AG04450 (cell line): ENCODE results near the gene RNASE8. TPM values are rescaled to one million over a fixed set of nuclear protein-coding genes. Genes with fewer than 3 reads are reported as not detected.
A peak's percentile ranks its signal among the peaks of the same experiment; 100 is the strongest.

Experiments
- CTCF ChIA-PET: fragments of 300-600, 350-600 bp; formaldehyde crosslinking; extraction: SDS; loops from one replicate; lab custom pipeline; 2022; ENCODE audit warnings: antibody characterized with exemption, inconsistent platforms; lab: Charles Lee
- POLR2A ChIA-PET: fragments of 350-600 bp; formaldehyde crosslinking; extraction: SDS; loops from one replicate; lab custom pipeline; 2021; ENCODE audit warnings: antibody characterized with exemption, inconsistent platforms; lab: Yijun Ruan, JAX
- DNase-seq: peaks from one replicate; pipeline ENCODE4 v3.0.0-alpha.2; 2011; ENCODE audit warnings: low read depth, low spot score
- H3K27ac ChIP-seq: one replicate; pipeline ENCODE4 v1.5.1; 2012; ENCODE audit warnings: low read depth, low read length, control low read depth
- H3K27me3 ChIP-seq: one replicate; pipeline ENCODE4 v1.6.0; 2012; ENCODE audit warnings: low read length; ENCODE audit not compliant: control insufficient read depth, insufficient read depth
- H3K4me3 ChIP-seq: 2 replicates; pipeline ENCODE4 v1.5.1; 2011; ENCODE audit warnings: mild to moderate bottlenecking, low read depth, low read length, control low read depth
- H3K9me3 ChIP-seq: 2 replicates; pipeline ENCODE4 v1.5.1; 2012; ENCODE audit warnings: low read length; ENCODE audit not compliant: control insufficient read depth, insufficient read depth
- CTCF ChIP-seq: IDR thresholded peaks from 2 replicates; pipeline ENCODE4 v1.5.1; 2011; ENCODE audit warnings: low read depth, low read length, control low read depth, inconsistent platforms
- polyA plus RNA-seq: library from polyadenylated mRNA; depleted of rRNA; stranded (reverse); fragments of >200 nt; gene quantifications from 2 replicates; pipeline ENCODE4 v1.2.3, GENCODE V29; 2011

Gene RNASE8
- polyA plus RNA-seq, 1 experiment, result not detected

DNA sequence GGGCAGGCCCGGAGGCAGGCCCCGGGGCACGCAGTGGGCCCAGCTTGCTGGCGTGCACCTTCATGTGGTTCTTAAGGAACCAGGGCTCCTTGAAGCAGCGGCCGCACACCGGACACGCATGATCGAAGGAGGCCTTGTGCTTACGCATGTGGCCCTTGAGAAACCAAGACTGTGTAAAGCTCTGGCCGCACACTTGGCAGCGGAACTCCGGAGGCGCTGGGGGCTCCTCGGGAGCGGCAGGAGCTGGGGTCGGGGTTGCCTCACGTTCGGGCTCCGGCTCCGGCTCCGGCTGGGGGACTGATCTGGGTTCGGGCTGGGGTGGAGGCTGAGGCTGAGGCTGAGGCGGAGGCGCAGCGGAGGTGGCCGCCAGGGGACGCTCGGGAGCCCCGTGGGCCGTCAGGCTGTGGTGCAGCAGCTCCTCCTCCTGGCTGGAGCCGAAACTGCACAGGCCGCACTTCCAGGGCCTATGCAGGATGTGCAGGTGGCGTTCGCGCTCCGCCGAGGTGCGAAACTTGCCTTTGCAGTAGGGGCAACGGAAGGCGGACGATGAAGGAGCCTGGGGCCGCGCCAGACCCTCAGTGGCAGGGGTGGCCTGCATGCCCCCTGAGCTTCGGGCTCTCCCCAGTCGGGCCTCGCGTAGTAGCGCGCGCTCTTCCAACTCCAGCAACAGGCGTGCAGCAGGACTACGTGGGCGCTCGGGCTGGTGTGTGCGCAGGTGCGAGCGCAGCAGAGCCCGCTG lies 34.8 kb downstream of the RNASE8 start:
- DNase-seq, result no peak

DNA sequence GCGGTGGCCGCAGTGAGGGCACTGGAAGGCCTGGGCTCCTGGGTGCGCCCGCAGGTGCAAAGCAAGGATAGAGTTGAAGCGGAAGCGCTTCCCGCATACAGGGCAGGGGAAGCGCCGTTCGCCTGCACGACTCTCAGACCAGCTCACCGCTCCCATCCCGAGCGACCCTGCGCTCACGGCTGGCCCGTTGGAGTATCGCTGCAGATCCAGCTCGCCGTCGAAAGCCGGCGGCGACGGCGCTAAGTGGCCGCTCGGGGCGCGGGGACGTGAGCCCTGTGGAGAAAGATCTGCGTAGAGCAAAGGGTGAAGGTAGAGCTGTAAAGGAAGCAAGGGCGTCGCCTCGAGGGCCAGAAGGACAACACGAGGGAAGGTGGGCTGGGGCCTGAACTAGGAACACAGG lies 35.4 kb downstream of the RNASE8 start:
- Histone ChIP-seq H3K4me3 (no peak overlapping the region), H3K27ac (no peak overlapping the region), H3K27me3 (no peaks in the 10 kb centered on the region), H3K9me3 (peaks cover 4% of the 10 kb centered on the region; the same call in 1 of the 2 replicates)
- ChIA-PET CTCF (interaction anchor here (0.6 to 6.9 kb wide), 26 partner anchors 9 to 750 kb away, joined by 3 to 191 read pairs (median 8); partner anchors contain the start of genes ARHGEF40, PARP2 and TMEM253), POLR2A (interaction anchor here (1.9 to 2.8 kb wide), 2 partner anchors 12 to 22 kb away, joined by 11 to 14 read pairs; partner anchors contain the start of gene ARHGEF40)
- DNase-seq, result no peak
- no peak for TF ChIP-seq CTCF

More for the DNA sequence above, 34.8 kb downstream of the RNASE8 start:
- H3K9me3 ChIP-seq, result peaks cover 4% of the 10 kb centered on the region; the same call in 1 of the 2 replicates
- no peaks in the 10 kb centered on the region for H3K27me3 ChIP-seq
- TF ChIP-seq CTCF, result peak; percentile 100
- CTCF ChIA-PET, result interaction anchor here (0.6 to 6.9 kb wide), 34 partner anchors 9 to 749 kb away, joined by 3 to 191 read pairs (median 5); partner anchors contain the start of genes ARHGEF40, PARP2 and TMEM253
- H3K27ac ChIP-seq, result no peak overlapping the region
- POLR2A ChIA-PET, result interaction anchor here (0.5 to 2.8 kb wide), 5 partner anchors 13 to 152 kb away, joined by 3 to 14 read pairs (median 5); partner anchors contain the start of gene ARHGEF40
- H3K4me3 ChIP-seq, result no peak overlapping the region

DNA sequence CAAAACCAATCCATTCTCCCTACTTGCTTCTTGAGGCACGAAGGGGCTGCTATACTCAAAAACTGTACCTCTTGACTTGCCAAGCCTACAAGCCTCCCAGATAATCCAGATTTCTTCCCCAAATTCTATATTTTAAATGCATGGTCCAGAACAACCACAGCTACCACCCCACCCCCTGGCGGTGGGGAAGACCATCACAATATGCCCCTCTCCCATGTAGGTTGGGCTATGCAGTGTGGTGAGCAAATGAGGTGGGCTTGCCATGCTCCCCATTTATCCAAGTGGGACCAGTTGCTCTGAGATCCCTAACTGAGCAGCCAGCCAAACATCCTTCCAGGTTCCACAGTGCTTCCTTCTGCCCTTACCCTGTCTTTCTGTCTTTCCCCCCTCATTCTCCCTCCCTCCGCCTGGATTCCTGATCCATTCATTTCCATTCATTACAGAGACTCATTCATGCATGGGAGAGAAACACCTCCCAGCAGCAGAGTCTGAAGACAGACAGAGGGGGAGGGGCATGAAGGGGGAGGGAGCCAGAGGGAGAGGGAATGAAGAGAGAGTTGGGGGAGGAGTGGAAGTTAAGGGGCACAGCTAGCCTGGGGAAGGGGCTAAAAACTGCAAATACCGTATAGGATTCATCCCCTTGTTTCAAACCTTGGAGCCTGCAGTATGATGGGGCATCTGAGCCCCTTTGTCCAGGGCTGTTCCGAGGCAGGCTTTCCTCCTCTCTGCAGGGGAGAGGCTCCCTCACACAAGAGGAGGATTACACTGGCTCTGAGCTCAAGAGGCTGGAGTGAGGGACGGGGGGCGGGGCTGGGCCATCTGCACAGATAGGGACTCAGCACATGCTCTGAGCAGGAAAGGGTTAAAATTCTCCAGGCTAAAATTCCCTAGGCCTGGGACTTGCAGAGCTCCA lies 36.4 kb downstream of the RNASE8 start:
- ChIA-PET POLR2A (interaction anchor here (0.6 to 2.8 kb wide), 3 partner anchors 11 to 23 kb away, joined by 4 to 14 read pairs (median 11); partner anchors contain the start of gene ARHGEF40), CTCF (interaction anchor here (0.5 to 6.9 kb wide), 21 partner anchors 9 to 315 kb away, joined by 3 to 191 read pairs (median 9); partner anchors contain the start of genes ARHGEF40 and TMEM253)
- Histone ChIP-seq H3K27me3 (peaks cover 5% of the 10 kb centered on the region), H3K9me3 (peaks cover 4% of the 10 kb centered on the region; the same call in 1 of the 2 replicates), H3K4me3 (no peak overlapping the region), H3K27ac (no peak overlapping the region)
- TF ChIP-seq CTCF, result peak; percentile 54
- no peak for DNase-seq

DNA sequence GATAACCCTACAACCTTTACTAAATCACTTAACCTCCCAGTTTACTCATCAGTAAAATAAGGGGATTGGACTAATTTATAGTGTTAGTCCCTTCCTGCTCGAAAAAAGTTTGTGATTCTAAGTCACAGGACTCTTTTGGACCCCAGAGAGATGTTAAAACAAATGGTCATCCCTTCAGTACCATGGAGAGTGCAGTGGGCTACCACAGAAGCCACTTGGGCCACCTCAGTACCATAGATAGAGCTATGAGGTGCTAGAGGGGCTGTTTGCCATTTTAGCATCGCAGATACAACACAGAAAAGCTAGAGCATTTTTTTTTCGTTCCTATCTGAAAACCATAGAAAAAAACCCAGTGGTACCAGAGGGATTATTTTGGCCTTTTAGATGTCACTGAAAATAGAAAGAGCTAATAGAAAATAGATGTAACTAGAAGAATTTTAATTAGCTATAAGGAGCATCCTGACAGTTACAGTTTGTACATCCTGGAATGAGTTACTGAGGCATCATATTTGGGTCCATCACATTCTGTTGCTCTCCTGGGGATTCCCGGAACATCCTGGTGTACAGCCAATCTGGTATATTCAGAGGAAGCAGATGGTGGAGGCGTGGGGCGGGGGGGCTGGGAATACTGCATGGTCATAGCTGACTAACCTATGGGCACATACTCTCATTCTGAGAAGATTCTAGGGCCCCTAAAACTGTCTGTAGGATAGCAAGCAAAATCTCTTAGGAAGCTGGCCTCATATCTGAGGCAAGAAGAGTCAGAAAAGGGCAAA lies 38.0 kb downstream of the RNASE8 start:
- Histone ChIP-seq H3K27me3 (peaks cover 9% of the 10 kb centered on the region), H3K27ac (no peak overlapping the region), H3K4me3 (no peak overlapping the region), H3K9me3 (no peaks in the 10 kb centered on the region; the same call in 1 of the 2 replicates)
- ChIA-PET CTCF (interaction anchor here (0.6 to 6.9 kb wide), 7 partner anchors 8 to 125 kb away, joined by 3 to 191 read pairs (median 83); partner anchors contain the start of genes ARHGEF40 and TMEM253), POLR2A (interaction anchor here (0.6 to 1.4 kb wide), 3 partner anchors 9 to 48 kb away, joined by 3 to 8 read pairs (median 3); no protein-coding TSS in a partner anchor)
- TF ChIP-seq CTCF, result no peak
- DNase-seq, result no peak
